Bronchial epithelial cell (primary cell): Measurements from ENCODE around the gene AMHR2. TPM values are rescaled to one million over a fixed set of nuclear protein-coding genes. Genes with fewer than 3 reads are reported as not detected.
"Not testable (repeated sequence)": the region's sequence is repeated elsewhere in the genome, so short reads cannot be mapped to it uniquely, and the experiment has no call there.

Experiments
- DNase-seq: peaks from one replicate; pipeline ENCODE4 v3.0.0-alpha.2; 2010; ENCODE audit warnings: low read depth
- FAIRE-seq: peaks from 2 replicates; lab custom pipeline; 2011; peaks lifted over from hg19 to GRCh38; lab: Jason Lieb, UNC
- H3K27me3 ChIP-seq: 2 replicates; pipeline ENCODE4 v1.5.1; 2011; ENCODE audit warnings: low read length; ENCODE audit not compliant: control insufficient read depth, insufficient read depth
- H3K36me3 ChIP-seq: 2 replicates; pipeline ENCODE4 v1.5.1; 2011; ENCODE audit warnings: low read length; ENCODE audit not compliant: control insufficient read depth, insufficient read depth
- H3K4me3 ChIP-seq: 2 replicates; pipeline ENCODE4 v1.5.1; 2011; ENCODE audit warnings: mild to moderate bottlenecking, low read depth, low read length, control low read depth
- CTCF ChIP-seq: IDR thresholded peaks from 2 replicates; pipeline ENCODE4 v1.5.1; 2011; ENCODE audit warnings: mild to moderate bottlenecking, moderate library complexity, low read length, control low read depth, inconsistent platforms; ENCODE audit not compliant: insufficient read depth, severe bottlenecking
- total RNA-seq: library from RNA; depleted of rRNA; stranded (reverse); fragments of >200 nt; gene quantifications from 2 replicates; pipeline ENCODE4 v1.2.1, GENCODE V29; 2014

Gene AMHR2
- total RNA-seq, 1 donor from 2014 or later, result not detected

- no peak for TF ChIP-seq CTCF
- FAIRE-seq, result no peak
Observed at GRCh38 chr12:53419756-53420155, 3.9 kb upstream of the AMHR2 start.

GRCh38 chr12:53422247-53422646 is 1.4 kb upstream of the AMHR2 start:
- not testable (repeated sequence) for DNase-seq, H3K36me3 ChIP-seq, H3K4me3 ChIP-seq, H3K27me3 ChIP-seq, FAIRE-seq

More at GRCh38 chr12:53419756-53420155, 3.9 kb upstream of the AMHR2 start:
- Histone ChIP-seq H3K4me3 (no peak overlapping the region), H3K36me3 (no peaks in the 10 kb centered on the region), H3K27me3 (no peaks in the 10 kb centered on the region)
- DNase-seq, result no peak

- Histone ChIP-seq H3K27me3 (no peaks in the 10 kb centered on the region), H3K4me3 (no peak overlapping the region), H3K36me3 (no peaks in the 10 kb centered on the region)
- DNase-seq (no peak), FAIRE-seq (no peak)
- TF ChIP-seq CTCF, result no peak
Observed at GRCh38 chr12:53424626-53425514, 1.2 kb downstream of the AMHR2 start.

GRCh38 chr12:53425515-53426150 is 2.0 kb downstream of the AMHR2 start:
- Histone ChIP-seq H3K4me3 (no peak overlapping the region), H3K27me3 (no peaks in the 10 kb centered on the region), H3K36me3 (no peaks in the 10 kb centered on the region)
- no peak for DNase-seq
- TF ChIP-seq CTCF, result no peak
- FAIRE-seq, result no peak

GRCh38 chr12:53427905-53428594 is 4.4 kb downstream of the AMHR2 start:
- FAIRE-seq (peak; percentile 84), DNase-seq (peak; percentile 100)
- no peaks in the 10 kb centered on the region for H3K36me3 ChIP-seq
- no peak for TF ChIP-seq CTCF
- H3K27me3 ChIP-seq, result no peaks in the 10 kb centered on the region
- H3K4me3 ChIP-seq, result no peak overlapping the region

- H3K4me3 ChIP-seq, result no peak overlapping the region
- TF ChIP-seq CTCF, result no peak
- no peaks in the 10 kb centered on the region for H3K27me3 ChIP-seq
- FAIRE-seq, result no peak
- no peak for DNase-seq
- no peaks in the 10 kb centered on the region for H3K36me3 ChIP-seq
Observed at GRCh38 chr12:53428741-53429140, 5.1 kb downstream of the AMHR2 start.
